IMR-90 (cell line): Measurements from ENCODE around the gene PTPRK. TPM values are rescaled to one million over a fixed set of nuclear protein-coding genes. Genes with fewer than 3 reads are reported as not detected.

Source experiments
- ATAC-seq: fragments of 200-7000 bp; cut with Tn5 transposase; 2 replicates; pipeline ENCODE4 v1.9.1; 2020; ENCODE audit warnings: low read depth, mild to moderate bottlenecking, moderate library complexity
- BruUV-seq: library from RNA; stranded (reverse); fragments of 400-500 nt; replicated peaks from 2 replicates; lab custom pipeline; 2021; lab: Mats Ljungman, UMichigan
- CTCF ChIA-PET: fragments of 300-600 bp; formaldehyde crosslinking; extraction: SDS; loops from one replicate; lab custom pipeline; 2021; ENCODE audit warnings: antibody characterized with exemption; lab: Yijun Ruan, JAX
- POLR2A ChIA-PET: fragments of 300-600 bp; sonication (Branson Sonifier 250); formaldehyde crosslinking; loops from one replicate; lab custom pipeline; 2022; ENCODE audit warnings: antibody characterized with exemption; ENCODE audit not compliant: unreplicated experiment; lab: Charles Lee
- DNase-seq: peaks from one replicate; pipeline ENCODE4 v3.0.0; 2013
- H2AFZ ChIP-seq: replicated peaks from 2 replicates; pipeline ENCODE3; 2013; ENCODE audit warnings: low read length, mild to moderate bottlenecking; ENCODE audit not compliant: poor library complexity
- H2AK5ac ChIP-seq: 2 replicates; pipeline ENCODE4 v1.6.1; 2013; ENCODE audit warnings: low read depth, low read length, inconsistent platforms
- H2AK9ac ChIP-seq: replicated peaks from 2 replicates; pipeline ENCODE3; 2013; ENCODE audit warnings: mild to moderate bottlenecking, low read depth, low read length, moderate library complexity; ENCODE audit not compliant: poor library complexity
- H2BK120ac ChIP-seq: 2 replicates; pipeline ENCODE4 v1.6.1; 2013; ENCODE audit warnings: low read depth, low read length, inconsistent platforms
- H2BK15ac ChIP-seq: 3 replicates; pipeline ENCODE4 v1.6.1; 2013; ENCODE audit warnings: low read depth, low read length, inconsistent platforms
- H2BK20ac ChIP-seq: 2 replicates; pipeline ENCODE4 v1.6.1; 2013; ENCODE audit warnings: low read depth, mild to moderate bottlenecking, inconsistent platforms, low read length, moderate library complexity
- H2BK5ac ChIP-seq: 2 replicates; pipeline ENCODE4 v1.6.1; 2013; ENCODE audit warnings: mild to moderate bottlenecking, low read depth, low read length, inconsistent platforms; ENCODE audit not compliant: poor library complexity, severe bottlenecking
- H3K14ac ChIP-seq: replicated peaks from 2 replicates; pipeline ENCODE4 v1.6.1; 2013; ENCODE audit warnings: low read depth, low read length, inconsistent platforms
- H3K18ac ChIP-seq: 2 replicates; pipeline ENCODE4 v1.6.1; 2013; ENCODE audit warnings: low read depth, low read length, control low read depth
- H3K23ac ChIP-seq: 2 replicates; pipeline ENCODE4 v1.6.1; 2013; ENCODE audit warnings: low read depth, low read length, inconsistent platforms
- H3K27ac ChIP-seq: 2 replicates; pipeline ENCODE4 v1.5.1; 2013; ENCODE audit warnings: mild to moderate bottlenecking, control low read depth, low read length; ENCODE audit not compliant: insufficient read depth
- H3K27me3 ChIP-seq: 2 replicates; pipeline ENCODE4 v1.6.1; 2013; ENCODE audit warnings: low read length; ENCODE audit not compliant: control insufficient read depth, insufficient read depth
- H3K36me3 ChIP-seq: 2 replicates; pipeline ENCODE4 v1.6.1; 2013; ENCODE audit warnings: low read length, mixed read lengths; ENCODE audit not compliant: control insufficient read depth, insufficient read depth
- H3K4ac ChIP-seq: 2 replicates; pipeline ENCODE4 v1.6.1; 2013; ENCODE audit warnings: low read depth, low read length, inconsistent platforms
- H3K4me1 ChIP-seq: 2 replicates; pipeline ENCODE4 v1.6.1; 2013; ENCODE audit warnings: low read length, mixed read lengths; ENCODE audit not compliant: control insufficient read depth, insufficient read depth
- H3K4me2 ChIP-seq: 2 replicates; pipeline ENCODE4 v1.6.1; 2013; ENCODE audit warnings: low read depth, mild to moderate bottlenecking, control low read depth, low read length, moderate library complexity
- H3K4me3 ChIP-seq: 2 replicates; pipeline ENCODE4 v1.5.1; 2013; ENCODE audit warnings: low read depth, mild to moderate bottlenecking, control low read depth, low read length, moderate library complexity; ENCODE audit not compliant: insufficient read depth
- H3K56ac ChIP-seq: 2 replicates; pipeline ENCODE4 v1.6.1; 2013; ENCODE audit warnings: low read length, inconsistent platforms; ENCODE audit not compliant: insufficient read depth; ENCODE audit errors: extremely low read depth
- H3K79me1 ChIP-seq, 2 experiments: 2 replicates each; pipeline ENCODE4 v1.6.1; 2013; ENCODE audit warnings: low read length in 2 of 2, inconsistent platforms in 1 of 2, low read depth in 1 of 2
- H3K9ac ChIP-seq: 2 replicates; pipeline ENCODE4 v1.6.1; 2013; ENCODE audit warnings: low read depth, low read length, control low read depth
- H3K9me1 ChIP-seq: 2 replicates; pipeline ENCODE4 v1.6.1; 2013; ENCODE audit warnings: low read length, inconsistent platforms; ENCODE audit not compliant: insufficient read depth
- H3K9me3 ChIP-seq: 2 replicates; pipeline ENCODE4 v1.6.1; 2013; ENCODE audit warnings: low read length; ENCODE audit not compliant: control insufficient read depth, insufficient read depth
- H4K20me1 ChIP-seq: 2 replicates; pipeline ENCODE4 v1.6.1; 2013; ENCODE audit warnings: low read length, inconsistent platforms; ENCODE audit not compliant: insufficient read depth
- H4K5ac ChIP-seq: 2 replicates; pipeline ENCODE4 v1.6.1; 2013; ENCODE audit warnings: mild to moderate bottlenecking, low read depth, low read length, control low read depth
- H4K8ac ChIP-seq, 2 experiments: 2 replicates each; pipeline ENCODE4 v1.6.1; 2013; ENCODE audit warnings: low read depth in 2 of 2, low read length in 2 of 2, control low read depth in 1 of 2, inconsistent platforms in 1 of 2
- H4K91ac ChIP-seq: 2 replicates; pipeline ENCODE4 v1.6.1; 2013; ENCODE audit warnings: low read depth, low read length, inconsistent platforms; ENCODE audit not compliant: insufficient read depth
- RFX5 ChIP-seq: IDR thresholded peaks from 2 replicates; pipeline ENCODE4 v1.8.0; 2012; ENCODE audit warnings: low read depth, mild to moderate bottlenecking, low read length, moderate library complexity
- USF2 ChIP-seq: fragments of 150-350 bp; IDR thresholded peaks from 2 replicates; pipeline ENCODE4 v1.6.1; 2017; ENCODE audit warnings: mild to moderate bottlenecking, antibody characterized with exemption, low read length, low read depth
- WGBS, 2 experiments: methylation state at CpG; one replicate each; pipeline versions ENCODE4 v1.1.5 to v1.1.7; 2013; ENCODE audit warnings: missing lambda C conversion rate in 2 of 2; ENCODE audit not compliant: insufficient read length in 1 of 2; ENCODE audit errors: extremely low coverage in 2 of 2; 5-methylcytosine and 5-hydroxymethylcytosine counted together
- dilution Hi-C: fragments of 300-500 bp; cut with HindIII; formaldehyde crosslinking; loops from one replicate; pipeline ENCODE4 v1.14.3; 2018; ENCODE audit warnings: low sequenced_read_pairs; ENCODE audit not compliant: unreplicated experiment
- in situ Hi-C: fragments of 300-500 bp; cut with MboI; formaldehyde crosslinking; loops from 3 replicates; pipeline ENCODE4 v1.14.3; 2019; ENCODE audit warnings: low sequenced_read_pairs, inconsistent platforms, mixed read lengths
- intact Hi-C: fragments of 100-400 bp; cut with micrococcal nuclease; formaldehyde crosslinking; loops from 2 replicates; pipeline ENCODE4 v1.10.0; 2022
- polyA plus RNA-seq, 3 experiments: library from polyadenylated mRNA; depleted of rRNA; stranded (reverse); fragments of >200 nt; gene quantifications; 2 replicates each; pipeline ENCODE4 v1.2.3, GENCODE V29; 2012; ENCODE audit warnings: low replicate concordance in 1 of 3
- total RNA-seq: library from RNA; depleted of rRNA; stranded (reverse); fragments of >200 nt; gene quantifications from 2 replicates; pipeline ENCODE4 v1.2.3, GENCODE V29; 2012

PTPRK gene
- total and polyA plus RNA-seq, 2 of the 4 experiments (the other 2 are of a cell fraction), result 18.0 to 80.8 TPM

GRCh38 chr6:128039543-128039942, 480.9 kb downstream of the PTPRK start:
- Histone ChIP-seq H4K5ac (no peak overlapping the region), H3K23ac (no peak overlapping the region), H4K20me1 (no peaks in the 10 kb centered on the region), H2BK120ac (no peak overlapping the region), H3K4me2 (no peak overlapping the region), H2AFZ (no peak overlapping the region), H2BK15ac (no peak overlapping the region), H3K4me3 (no peak overlapping the region), H3K27me3 (no peaks in the 10 kb centered on the region), H3K56ac (no peak overlapping the region), H3K18ac (no peak overlapping the region), H3K4me1 (no peaks in the 10 kb centered on the region), H2BK5ac (no peak overlapping the region), H3K4ac (no peak overlapping the region), H3K36me3 (no peaks in the 10 kb centered on the region), H4K91ac (no peak overlapping the region), H3K9ac (no peak overlapping the region), H2BK20ac (no peak overlapping the region), H3K14ac (no peak overlapping the region), H3K9me3 (peaks cover 2% of the 10 kb centered on the region; the same call in 1 of the 2 replicates), H3K9me1 (no peaks in the 10 kb centered on the region), H2AK5ac (no peak overlapping the region), H2AK9ac (no peak overlapping the region), H3K79me1 (peaks cover 0 to 2% of the 10 kb centered on the region in 2 experiments; a peak in 1 of 4 replicates), H3K27ac (no peak overlapping the region), H4K8ac (no peak overlapping the region)
- dilution Hi-C loops (no loop called here), intact Hi-C loops (no loop called here), in situ Hi-C loops (no loop called here)
- ChIA-PET CTCF (no interaction called here), POLR2A (no interaction called here)
- ATAC-seq, result no peak
- DNase-seq, result no peak
- WGBS, 2 experiments, result 60% methylated on average over 1 of the region's 2 CpGs; no CpG with 5 or more reads in 1 of the 2 experiments
- no TSS peak for BruUV-seq
- TF ChIP-seq RFX5 (no peak), USF2 (no peak)
